DMS153 treated with DMSO at 0.1 percent for 48 hours (cell line): ENCODE measurements around the gene BRD9.
"Not testable (repeated sequence)": the region's sequence is repeated elsewhere in the genome, so short reads cannot be mapped to it uniquely, and the experiment has no call there.

Source experiments
- DNase-seq: peaks from one replicate; lab custom pipeline; 2025; ENCODE audit not compliant: unreplicated experiment; lab: John Stamatoyannopoulos, UW

BRD9 gene

DNA sequence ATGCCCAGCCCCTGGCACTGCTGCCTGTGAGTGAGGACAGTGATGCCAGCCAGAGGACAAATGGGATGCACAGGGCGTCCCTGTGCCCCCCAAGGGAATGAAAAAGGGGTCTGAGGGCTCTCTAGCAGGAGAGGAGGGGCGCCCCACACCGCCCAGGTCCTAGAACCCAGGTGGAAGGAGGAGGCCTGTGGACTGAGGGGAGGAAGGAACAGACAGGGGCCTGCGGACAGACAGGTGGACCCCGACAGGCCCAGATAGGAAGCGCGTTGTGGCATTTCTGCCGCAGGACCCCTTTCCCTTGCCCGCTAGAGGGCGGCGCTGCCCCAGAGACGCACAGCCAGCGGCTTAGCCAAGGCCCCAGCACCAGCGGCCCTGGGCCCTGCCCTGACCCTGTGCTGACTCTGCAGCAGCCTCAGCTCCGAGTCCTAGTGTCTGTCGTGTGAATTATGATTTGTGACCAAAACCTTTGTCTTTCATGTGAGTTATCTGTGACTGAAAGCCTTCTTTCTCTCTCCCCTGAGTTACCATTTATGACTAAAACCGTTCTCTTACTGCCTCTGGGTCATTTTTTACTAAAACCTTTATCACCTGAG is 30.8 kb upstream of the BRD9 start:
- DNase-seq, result peak; percentile 84

DNA sequence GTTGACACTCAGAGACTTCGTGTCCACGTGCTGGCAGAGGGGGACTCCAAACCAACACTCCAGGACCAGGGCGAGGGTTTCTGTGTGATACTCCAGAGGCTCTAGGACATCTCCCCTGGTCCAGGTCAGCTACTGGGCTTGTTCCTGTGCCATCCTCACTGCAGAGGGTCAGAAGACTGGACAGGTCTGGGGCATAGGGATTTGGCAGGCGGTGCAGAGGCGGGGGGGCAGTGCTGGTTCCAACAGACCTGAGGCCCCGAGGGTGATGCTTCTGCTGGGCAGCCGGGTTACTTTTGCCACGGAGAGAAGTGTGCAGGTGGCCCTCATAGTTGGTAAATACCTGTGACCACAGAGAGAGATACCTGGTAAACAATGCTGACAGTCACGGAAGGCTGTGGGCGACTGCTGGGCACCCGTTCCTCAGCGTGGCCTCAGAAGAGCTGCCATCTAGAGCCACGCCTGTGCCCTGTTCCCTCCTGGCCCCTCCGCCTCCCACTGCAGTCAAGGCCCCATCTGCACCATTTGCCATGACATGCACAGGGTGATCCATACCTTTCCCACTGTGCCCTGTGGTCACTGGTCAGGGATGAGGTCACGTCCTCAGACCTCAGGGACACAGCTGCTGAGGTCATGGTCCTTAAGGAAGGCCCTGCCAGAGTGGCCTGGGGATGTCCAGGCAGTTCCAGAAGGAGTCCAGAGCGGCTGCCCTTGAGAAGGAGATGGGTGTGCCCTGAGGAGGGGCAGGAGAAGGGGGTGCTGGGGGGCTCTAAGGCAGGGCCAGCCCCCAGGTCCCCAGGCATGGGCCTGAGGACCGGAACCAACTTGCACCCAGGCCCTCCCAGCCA is 30.1 kb upstream of the BRD9 start:
- no peak for DNase-seq

DNA sequence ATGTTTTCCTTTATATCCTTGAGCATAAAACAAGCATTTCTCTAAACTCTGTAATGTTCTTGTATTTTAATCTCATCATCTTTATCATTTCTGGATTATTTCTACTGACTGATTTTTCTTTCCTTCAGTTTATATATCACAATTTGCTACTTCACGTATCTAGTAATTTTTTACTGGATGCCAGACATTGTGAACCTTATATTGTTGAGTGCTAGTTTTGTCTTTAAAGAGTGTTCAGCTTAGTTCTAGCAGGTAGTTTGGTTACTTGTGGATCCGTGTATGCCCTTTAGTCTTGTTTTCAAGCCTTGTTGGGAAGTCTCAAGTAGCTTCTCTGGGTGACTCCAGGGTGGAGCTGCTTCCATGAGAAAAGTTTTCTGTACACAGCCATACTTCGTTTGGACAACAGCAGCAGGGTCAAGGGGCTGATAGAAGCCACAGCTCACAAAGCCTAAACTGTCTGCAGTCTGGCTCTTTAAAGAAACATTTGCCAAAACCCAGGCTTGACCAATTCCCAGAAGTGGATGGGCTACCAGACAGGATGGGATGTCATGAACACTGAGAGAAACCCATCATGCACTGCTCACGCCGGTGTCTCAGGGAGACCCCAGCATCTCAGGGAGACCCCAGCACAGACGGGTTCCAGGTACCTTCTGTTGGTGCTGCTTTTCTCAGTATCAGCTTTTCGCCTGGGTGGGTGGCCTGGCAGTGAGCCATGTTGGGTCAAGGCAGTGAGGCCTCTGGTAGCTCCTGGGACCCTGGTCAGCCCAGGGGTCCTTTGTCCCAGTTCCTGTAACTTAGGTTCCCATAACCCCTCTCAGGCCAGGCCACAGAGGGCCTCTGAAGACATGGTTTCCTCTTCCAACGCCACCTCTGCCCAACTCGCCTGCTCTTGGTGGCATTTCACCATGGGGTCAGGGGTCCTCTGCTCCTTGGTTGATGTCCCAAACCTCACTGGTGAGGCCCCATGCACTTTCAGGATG is 29.1 kb upstream of the BRD9 start:
- DNase-seq, result no peak

DNA sequence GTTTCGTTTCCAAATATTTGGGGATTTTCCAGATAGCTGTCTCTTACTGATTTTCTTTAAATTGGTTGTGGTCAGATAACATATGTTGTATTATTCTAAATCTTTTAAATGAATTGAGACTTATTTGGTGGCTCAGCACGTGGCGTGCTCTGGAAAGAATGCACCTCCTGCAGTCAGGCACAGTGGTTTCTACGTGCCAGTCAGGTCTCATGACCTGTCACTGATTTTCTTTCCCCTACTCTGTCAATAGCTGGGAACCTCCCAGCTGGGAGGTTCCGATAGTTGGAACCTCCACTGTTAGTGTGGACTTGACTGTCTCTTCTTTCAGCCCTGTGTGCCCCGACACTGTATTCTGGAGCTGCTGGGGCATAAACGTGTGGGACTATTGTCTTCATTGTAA is 27.7 kb upstream of the BRD9 start:
- DNase-seq, result no peak

DNA sequence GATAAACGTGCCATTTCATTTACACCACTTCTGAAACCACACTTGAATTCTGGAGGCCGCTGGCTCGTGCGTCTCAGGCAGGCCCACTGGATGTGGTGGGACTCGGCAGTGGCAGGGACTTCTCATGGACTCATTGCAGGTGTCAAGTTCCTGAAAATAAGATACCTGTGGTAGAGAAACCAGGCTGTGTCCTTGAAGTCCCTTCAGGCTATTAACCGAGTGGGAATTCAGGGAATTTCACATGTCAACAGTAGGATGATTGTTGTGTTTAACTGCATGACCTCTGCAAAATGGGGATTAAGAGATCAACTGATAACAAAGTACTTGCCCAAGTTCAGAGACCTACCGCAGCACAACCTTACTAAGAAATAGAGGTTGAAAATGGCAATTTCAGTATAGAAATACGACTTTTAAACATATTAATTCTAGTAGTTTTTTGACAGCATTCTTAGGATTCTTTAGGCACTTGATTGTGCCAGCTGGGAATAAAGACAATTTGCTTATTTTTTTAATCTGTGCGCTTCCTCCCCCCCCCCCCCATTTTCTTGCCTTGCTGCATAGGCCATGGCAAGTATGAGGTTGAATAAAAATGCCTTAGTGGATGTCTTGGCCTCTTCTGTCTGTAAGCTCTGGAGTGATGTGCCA is 26.9 kb upstream of the BRD9 start:
- no peak for DNase-seq

DNA sequence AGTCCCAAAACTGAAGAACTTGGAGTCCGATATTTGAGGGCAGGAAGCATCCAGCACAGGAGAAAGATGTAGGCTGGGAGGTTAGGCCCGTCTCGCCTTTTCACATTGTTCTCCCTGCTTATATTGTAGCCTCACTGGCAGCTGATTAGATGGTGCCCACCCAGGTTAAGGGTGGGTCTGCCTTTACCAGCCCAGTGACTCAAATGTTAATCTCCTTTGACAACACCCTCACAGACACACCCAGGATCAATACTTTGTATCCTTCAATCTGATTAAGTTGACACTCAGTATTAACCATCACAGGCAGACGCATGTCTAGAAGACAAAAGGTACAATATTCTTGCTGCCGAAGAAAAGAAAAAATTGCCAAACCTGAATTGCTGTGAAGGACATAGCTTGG is 26.1 kb upstream of the BRD9 start:
- DNase-seq, result not testable (repeated sequence)

DNA sequence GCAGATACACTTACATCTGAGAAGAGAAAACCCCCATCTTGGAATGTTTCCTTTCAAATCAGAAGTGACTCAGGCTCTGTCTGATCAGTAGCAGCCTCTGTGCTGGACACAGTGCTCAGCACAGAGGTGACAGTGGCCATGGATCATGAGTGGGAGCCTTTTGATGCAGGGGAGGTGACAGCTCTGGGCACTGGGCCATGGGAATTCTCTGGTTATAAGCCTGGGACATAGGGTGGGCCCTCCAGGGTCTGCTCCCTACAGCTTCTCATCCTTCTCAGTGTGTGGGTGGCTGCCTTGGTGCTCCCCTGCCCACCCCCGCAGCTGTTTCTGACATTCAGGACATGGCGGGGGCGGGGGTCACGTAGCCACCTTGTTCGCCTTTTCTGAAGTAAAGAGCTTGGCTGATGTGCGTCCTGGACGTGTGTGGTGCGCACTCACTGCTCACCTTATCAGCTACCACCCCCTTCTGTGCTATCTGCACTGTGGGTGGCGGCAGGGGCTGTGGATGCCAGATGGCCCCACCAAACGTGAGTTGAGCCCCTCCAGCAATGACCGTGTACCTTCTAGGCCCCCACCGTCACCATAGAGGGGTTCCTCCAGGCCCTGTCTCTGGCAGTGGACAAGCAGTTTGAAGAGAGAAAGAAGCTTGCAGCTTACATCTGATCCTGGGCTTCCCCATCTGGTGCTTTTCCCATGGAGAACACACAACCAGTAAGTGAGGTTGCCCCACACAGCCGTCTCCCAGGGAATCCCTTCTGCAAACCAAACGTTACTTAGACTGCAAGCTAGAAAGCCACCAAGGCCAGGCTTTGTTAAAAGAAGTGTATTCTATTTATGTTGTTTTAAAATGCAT is 24.1 kb upstream of the BRD9 start:
- no peak for DNase-seq

DNA sequence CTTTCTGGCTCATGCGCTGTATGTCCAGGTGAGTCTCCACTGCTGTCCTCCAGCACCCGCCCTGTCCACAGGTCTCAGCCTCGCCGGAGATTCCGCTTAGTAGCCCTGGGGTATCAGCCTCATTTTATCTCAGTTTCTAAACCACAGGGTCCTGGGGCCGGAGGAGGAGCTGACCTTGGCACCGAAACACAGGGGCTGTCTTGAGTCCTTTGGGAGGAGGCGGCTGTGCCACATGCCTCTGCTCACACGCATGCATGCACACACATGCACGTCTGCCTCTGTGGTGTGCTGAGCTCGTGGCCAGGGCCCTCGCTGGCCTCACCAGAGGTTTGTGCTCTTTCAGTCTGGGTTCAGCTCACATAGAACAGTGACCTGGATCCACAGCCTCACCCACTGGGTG is 23.3 kb upstream of the BRD9 start:
- no peak for DNase-seq

DNA sequence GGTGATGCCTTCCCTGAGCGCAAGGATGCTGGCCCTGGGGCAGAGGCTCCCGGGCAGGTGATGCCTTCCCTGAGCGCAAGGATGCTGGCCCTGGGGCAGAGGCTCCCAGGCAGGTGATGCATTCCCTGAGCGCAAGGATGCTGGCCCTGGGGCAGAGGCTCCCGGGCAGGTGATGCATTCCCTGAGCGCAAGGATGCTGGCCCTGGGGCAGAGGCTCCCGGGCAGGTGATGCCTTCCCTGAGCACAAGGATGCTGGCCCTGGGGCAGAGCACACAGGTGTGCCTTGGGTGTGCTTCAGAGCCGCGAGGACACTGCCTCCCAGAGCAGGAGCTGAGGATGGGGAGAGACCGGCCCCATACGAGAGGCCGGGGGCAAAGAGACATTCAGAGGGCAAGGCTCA is 22.7 kb upstream of the BRD9 start:
- not testable (repeated sequence) for DNase-seq

DNA sequence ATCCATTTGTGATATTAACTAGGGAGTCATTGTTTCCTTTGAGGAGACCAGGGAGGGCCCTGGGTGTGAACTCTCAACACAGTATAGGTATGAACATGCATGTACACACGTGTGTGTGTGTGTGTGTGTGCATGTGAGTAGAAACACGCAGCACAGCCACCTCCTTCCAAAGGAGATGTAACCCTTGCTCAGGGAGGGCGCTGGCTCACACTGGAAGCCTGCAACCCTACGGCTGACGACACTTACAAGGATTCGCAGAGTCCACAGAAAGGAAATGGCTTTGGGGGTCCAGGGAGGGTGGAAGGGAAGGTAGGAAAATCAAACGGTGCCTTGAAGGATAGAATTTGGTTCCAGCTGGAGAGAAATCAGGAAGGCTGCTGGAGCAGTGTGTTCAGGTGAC is 22.0 kb upstream of the BRD9 start:
- DNase-seq, result no peak

DNA sequence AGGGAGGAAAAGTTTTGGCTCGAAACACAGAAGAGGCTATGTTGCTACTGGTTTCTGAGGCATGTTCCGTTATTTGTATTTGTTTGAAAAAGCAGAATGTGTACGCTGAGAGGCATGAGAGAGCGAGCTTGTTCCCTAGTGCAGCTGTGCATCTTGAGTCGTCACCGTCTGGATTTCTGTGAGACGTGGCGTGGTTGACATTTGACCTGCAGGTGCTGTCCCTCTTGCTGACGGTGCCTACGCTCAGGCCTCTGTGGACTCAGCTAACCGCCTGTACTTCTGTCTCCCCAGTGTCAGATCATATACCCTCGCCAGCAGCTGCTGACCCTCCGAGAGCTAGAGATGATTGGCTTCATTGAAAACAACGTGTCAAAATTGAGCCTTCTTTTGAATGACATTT is 21.6 kb upstream of the BRD9 start:
- DNase-seq, result no peak

DNA sequence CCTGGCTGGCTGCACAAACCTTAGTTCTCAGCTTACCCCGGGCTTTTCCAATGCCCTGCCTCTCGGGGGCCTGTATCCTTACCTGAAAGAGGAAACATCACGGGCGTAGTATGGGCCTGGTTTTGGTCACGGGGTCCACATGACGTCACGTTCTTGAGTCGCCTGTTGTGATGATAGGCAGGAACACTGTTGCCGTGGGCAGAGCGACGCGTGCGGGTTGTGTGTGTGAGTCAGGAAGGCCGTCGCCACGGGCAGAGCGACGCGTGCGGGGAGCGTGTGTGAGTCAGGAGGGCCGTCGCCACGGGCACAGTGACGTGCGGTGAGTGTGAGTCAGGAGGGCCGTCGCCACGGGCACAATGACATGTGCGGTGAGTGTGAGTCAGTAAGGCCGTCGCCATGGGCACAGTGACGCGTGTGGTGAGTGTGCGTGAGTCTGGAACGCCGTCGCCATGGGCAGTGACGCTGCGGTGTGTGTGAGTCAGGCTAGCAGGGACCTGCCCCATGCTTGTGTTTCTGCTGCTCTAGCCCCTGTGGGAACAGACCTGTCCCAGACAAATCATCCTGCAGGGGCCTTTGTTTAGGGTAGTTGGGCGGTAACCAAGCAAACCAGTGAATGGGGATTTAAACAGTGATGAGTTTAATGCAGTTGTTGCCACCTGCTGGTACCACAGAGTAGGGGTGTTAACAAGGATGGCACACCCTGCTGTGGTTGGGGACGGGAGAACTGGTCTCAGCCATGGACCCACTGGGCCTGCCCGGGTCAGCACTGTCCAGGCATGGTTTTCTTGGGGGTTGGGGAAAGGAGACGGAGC is 19.9 kb upstream of the BRD9 start:
- DNase-seq, result peak; percentile 89

DNA sequence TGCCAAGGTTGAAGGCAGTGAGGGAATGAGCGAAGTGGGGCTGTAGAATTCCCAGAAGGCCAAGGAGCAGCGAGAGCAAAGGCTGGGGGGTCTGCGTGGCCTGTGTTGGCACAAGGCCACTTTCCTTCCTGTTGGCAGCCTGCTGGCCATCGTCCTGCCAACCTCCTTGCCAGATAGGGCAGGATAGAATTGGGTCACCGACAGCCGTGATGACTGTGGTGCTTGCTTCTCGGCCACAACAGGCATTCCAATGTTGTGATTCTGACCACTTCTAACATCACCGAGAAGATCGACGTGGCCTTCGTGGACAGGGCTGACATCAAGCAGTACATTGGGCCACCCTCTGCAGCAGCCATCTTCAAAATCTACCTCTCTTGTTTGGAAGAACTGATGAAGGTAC is 19.0 kb upstream of the BRD9 start:
- DNase-seq, result no peak

DNA sequence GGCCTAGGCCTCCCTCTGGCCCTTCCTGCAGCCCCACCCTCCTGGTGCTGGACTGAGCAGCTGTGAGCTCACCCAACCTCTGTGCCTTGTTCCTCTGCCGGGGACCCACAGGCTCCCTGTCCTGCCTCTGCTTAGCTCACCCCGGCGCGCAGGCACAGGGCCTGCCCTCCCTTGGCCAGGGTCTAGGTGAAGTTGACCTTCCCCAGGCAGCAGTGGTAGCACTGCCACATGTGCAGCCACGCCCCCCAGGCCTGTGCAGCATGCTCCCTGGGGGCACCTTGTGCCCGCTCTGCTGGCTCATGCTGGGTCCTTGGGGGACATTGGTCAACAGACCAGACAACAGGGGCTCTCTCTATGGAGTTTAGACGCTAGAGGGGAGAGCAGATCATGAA is 18.2 kb upstream of the BRD9 start:
- no peak for DNase-seq

DNA sequence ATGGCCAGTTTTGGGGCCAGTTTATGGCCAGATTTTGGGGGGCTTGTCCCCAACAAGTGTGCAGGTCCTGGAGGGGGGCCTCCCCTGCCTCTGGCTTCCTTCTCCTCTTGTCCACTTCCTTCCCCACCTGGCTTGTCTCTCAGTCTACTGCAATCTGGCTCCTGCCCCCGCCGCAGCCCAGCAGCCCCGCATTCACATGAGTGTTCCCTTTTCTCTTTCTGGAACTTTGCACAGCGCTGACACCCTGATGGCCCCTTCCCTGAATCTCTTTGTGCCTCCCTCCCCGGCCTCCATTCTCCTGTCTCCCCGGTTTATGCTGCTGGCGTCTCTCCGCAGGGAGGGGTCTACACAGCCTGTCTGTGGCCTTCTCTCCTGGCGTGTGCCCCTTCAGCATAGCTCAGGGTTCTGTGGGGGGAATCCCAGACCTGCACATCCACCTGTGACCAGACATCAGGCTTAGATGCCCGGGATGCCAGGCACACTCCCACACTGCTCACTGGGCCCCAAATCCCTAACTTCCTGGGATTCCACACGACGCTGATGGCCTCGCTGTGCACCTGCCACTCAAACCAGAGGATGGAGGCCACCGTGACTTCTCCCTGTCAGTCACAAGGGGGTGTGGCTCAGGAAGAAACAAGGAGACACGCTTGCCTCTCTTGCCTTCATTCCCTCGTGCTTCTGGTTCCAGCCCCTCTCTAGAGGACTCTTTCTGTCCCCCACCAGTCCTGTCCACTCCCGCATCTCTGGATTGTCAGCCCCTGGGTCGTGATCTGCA is 17.6 kb upstream of the BRD9 start:
- no peak for DNase-seq

DNA sequence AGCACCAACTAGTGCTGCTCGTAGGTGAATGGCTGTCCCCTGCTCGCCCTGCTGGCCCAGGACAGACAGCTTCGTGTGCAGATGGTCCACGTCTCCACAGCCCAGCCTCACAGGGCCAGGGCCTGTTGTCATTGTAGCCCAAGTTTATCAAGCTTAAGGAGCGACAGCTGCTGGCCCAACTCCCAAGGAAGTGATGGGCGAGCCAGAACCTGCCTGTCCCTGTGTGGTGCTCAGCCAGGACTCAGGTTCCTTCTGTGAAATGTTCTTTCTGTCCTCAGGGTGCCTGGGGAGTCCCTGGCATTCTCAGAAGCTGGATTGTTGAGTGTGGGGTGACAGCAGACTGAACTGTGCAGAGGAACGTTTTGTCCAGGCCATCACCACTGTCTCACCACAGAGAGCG is 16.5 kb upstream of the BRD9 start:
- no peak for DNase-seq

DNA sequence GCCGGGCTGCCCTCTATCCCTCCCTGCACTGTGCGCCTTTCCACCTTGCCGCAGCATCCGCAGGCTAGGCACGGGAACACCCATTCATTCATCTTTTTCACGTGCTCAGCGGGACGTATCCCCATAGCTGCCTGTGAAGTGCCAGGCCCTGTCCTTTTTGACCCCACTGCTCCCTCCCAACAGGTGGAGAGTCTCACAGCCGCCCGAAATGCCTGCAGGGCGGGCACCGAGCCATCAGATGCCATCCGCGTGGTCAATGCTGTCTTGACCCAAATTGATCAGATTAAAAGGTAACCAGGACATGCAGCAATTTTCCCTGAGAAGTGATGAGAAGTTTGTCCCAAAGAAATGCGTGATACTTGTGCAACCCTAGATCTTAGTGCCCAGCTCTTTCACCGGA is 15.6 kb upstream of the BRD9 start:
- no peak for DNase-seq

DNA sequence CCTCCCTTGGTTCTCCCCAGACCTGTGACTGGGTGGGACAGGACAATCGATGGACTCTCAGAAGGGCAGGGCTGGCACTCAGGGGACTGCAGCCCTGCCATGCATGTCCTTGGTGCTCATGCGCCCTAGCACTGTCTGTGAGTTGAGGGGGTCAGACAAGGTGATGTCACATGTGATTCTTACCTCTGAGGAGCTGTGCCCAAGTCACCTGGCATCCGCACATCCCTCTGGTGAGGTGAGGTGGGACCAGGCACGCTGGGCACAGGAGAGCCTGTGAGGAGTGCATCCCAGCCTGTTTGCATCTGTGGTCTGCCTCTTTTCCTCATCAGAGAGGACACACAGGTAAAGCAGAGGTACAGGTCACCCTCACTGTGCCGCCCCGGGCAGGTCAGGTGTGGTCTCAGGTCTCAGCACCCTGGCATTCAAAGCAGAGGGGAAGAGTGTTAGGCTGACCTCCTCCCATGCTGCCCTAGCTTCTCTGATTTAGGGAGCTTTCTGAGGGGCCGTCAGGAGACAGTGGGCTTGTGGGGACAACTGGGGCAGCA is 14.8 kb upstream of the BRD9 start:
- no peak for DNase-seq
